Measurements from ENCODE around the gene YY1AP1. TPM values are rescaled to one million over a fixed set of nuclear protein-coding genes. Genes with fewer than 3 reads are reported as not detected.

The YY1AP1 gene
- total RNA-seq, 1 experiment from 2014 or later = 40.3 TPM

DNA sequence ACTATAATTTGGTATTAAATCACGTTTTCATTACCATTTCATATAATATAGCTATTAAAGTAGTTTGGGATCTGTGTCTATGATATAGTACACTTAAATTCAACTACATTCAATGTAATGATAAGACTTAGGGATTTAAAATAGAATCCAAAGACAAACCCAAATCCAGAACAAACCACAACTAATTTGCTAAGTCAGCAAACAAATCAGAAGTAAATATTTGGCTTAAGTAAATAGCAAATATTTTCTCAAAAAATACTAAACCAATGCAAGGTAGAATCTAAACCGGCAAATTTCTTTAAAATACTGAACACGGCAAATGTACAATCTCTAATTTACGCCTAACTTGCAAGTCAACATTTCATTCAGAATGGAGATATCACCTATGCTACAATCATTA is 16.8 kb downstream of the YY1AP1 start:
- H4K20me1 ChIP-seq (ENCODE audit: insufficient read depth) = no peaks in the 10 kb centered on the region
- no peak overlapping the region for H3K4me2 ChIP-seq (ENCODE audit: low read length)
- peaks cover 38 to 64% of the 10 kb centered on the region in 2 experiments; a peak in 3 of 4 replicates for H3K36me3 ChIP-seq (ENCODE audit: control insufficient read depth in 1 of 2, insufficient read depth in 2 of 2, low read length in 2 of 2)
- no peak for ATAC-seq
- no peak overlapping the region for H2AFZ ChIP-seq (ENCODE audit: low read depth, low read length, poor library complexity, severe bottlenecking)
- H3K27ac ChIP-seq (ENCODE audit: low read depth, low read length) = no peak overlapping the region
- no peak overlapping the region for H3K4me3 ChIP-seq (replicated peaks in 1 of 2; ENCODE audit: low read depth in 1 of 2, low read length in 2 of 2)
- CTCF ChIA-PET = no interaction called here
- RAD21 ChIA-PET (ENCODE audit: low non-redundant PET in 1 of 2, low total read pairs in 2 of 2, uncharacterized antibody in 2 of 2, unreplicated experiment in 2 of 2) = no interaction called here
- no peaks in the 10 kb centered on the region for H3K27me3 ChIP-seq (ENCODE audit: insufficient read depth, low read length)
- H3K4me1 ChIP-seq (ENCODE audit: control insufficient read depth in 1 of 2, insufficient read depth in 2 of 2, low read length in 2 of 2) = no peaks in the 10 kb centered on the region
- no peaks in the 10 kb centered on the region for H3K9me2 ChIP-seq (ENCODE audit: insufficient read depth)
- no TSS peak for BruUV-seq (replicated peaks)
- no peaks in the 10 kb centered on the region for H3K9me3 ChIP-seq (ENCODE audit: control insufficient read depth in 1 of 2, insufficient read depth in 1 of 2, low read depth in 1 of 2, low read length in 2 of 2)
- intact Hi-C loops (cut with micrococcal nuclease) = no loop called here
- H3K9ac ChIP-seq (ENCODE audit: low read length) = no peak overlapping the region
- no peak for DNase-seq (ENCODE audit: low read depth, low spot score)
- TF ChIP-seq SP1 (IDR thresholded peaks at IDR 0.05; ENCODE audit: low read depth) = no peak
- TF ChIP-seq, protein P1, sequence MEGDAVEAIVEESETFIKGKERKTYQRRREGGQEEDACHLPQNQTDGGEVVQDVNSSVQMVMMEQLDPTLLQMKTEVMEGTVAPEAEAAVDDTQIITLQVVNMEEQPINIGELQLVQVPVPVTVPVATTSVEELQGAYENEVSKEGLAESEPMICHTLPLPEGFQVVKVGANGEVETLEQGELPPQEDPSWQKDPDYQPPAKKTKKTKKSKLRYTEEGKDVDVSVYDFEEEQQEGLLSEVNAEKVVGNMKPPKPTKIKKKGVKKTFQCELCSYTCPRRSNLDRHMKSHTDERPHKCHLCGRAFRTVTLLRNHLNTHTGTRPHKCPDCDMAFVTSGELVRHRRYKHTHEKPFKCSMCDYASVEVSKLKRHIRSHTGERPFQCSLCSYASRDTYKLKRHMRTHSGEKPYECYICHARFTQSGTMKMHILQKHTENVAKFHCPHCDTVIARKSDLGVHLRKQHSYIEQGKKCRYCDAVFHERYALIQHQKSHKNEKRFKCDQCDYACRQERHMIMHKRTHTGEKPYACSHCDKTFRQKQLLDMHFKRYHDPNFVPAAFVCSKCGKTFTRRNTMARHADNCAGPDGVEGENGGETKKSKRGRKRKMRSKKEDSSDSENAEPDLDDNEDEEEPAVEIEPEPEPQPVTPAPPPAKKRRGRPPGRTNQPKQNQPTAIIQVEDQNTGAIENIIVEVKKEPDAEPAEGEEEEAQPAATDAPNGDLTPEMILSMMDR (IDR thresholded peaks at IDR 0.05 in 2 of 3, conservative IDR thresholded peaks at IDR 0.05 in 1 of 3; ENCODE audit: borderline replicate concordance in 1 of 3, insufficient read depth in 1 of 3, low read depth in 2 of 3, low read length in 2 of 3) = no peak
- no peak for TF ChIP-seq SRF (IDR thresholded peaks at IDR 0.05; ENCODE audit: low read depth)
- POLR2A ChIA-PET = no interaction called here
- H3K79me2 ChIP-seq (ENCODE audit: insufficient read depth, low read length) = peaks cover 9% of the 10 kb centered on the region; the same call in 1 of the 2 replicates

DNA sequence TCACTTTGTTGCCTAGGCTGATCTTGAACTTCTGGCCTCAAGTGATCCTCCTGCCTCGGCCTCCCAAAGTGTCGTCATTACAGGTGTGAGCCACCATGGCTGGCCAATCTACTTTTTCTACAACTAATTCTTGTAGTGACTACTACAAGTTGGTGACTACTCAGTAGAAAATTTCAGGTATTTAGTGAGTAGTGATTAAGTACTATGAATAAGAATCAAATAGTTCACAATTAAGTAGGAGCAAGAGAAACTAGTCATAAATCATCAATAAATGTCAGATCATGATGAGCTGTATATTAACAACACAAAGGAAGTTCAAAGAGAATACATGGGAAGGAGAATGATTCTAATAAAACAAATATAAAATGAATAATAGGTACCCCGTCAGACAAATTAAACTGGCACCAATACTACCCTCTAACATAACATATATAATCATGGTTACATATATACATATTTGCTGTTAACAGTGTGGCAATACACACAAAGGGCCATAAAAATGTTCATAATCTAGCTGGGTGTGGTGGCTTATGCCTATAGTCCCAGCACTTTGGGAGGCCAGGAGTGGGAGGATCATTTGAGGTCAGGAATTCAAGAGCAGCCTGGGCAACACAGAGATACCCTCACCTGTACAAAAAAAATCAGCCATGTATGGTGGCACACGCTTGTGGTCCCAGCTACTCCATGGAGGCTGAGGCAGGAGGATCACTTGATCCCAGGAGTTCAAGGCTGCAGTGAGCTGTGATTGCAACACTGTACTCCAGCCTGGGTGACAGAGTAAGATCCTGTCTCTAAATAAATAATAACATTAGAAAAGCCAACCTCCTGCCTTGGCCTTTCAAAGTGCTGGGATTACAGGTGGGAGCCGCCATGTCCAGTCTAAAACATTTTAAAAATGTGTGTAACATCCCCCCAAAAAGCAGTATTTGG is 19.1 kb downstream of the YY1AP1 start:
- Histone ChIP-seq H3K9me3 (ENCODE audit: control insufficient read depth in 1 of 2, insufficient read depth in 1 of 2, low read depth in 1 of 2, low read length in 2 of 2) (no peaks in the 10 kb centered on the region), H3K4me1 (ENCODE audit: control insufficient read depth in 1 of 2, insufficient read depth in 2 of 2, low read length in 2 of 2) (no peaks in the 10 kb centered on the region), H2AFZ (ENCODE audit: low read depth, low read length, poor library complexity, severe bottlenecking) (no peak overlapping the region), H3K79me2 (ENCODE audit: insufficient read depth, low read length) (peaks cover 3% of the 10 kb centered on the region; the same call in 1 of the 2 replicates), H3K36me3 (ENCODE audit: control insufficient read depth in 1 of 2, insufficient read depth in 2 of 2, low read length in 2 of 2) (peaks cover 38 to 58% of the 10 kb centered on the region in 2 experiments; a peak in 3 of 4 replicates), H3K9me2 (ENCODE audit: insufficient read depth) (no peaks in the 10 kb centered on the region), H3K4me3 (replicated peaks in 1 of 2; ENCODE audit: low read depth in 1 of 2, low read length in 2 of 2) (no peak overlapping the region), H3K27me3 (ENCODE audit: insufficient read depth, low read length) (no peaks in the 10 kb centered on the region), H3K9ac (ENCODE audit: low read length) (no peak overlapping the region), H3K4me2 (ENCODE audit: low read length) (no peak overlapping the region), H3K27ac (ENCODE audit: low read depth, low read length) (no peak overlapping the region), H4K20me1 (ENCODE audit: insufficient read depth) (no peaks in the 10 kb centered on the region)
- ATAC-seq (no peak), DNase-seq (ENCODE audit: low read depth, low spot score) (no peak)
- BruUV-seq (replicated peaks) = no TSS peak
- ChIA-PET RAD21 (ENCODE audit: low non-redundant PET in 1 of 2, low total read pairs in 2 of 2, uncharacterized antibody in 2 of 2, unreplicated experiment in 2 of 2) (no interaction called here), CTCF (no interaction called here), POLR2A (no interaction called here)
- TF ChIP-seq ZBTB33 (IDR thresholded peaks at IDR 0.05; ENCODE audit: extremely low read depth, insufficient replicate concordance, low read length) (no peak), EGR1 (IDR thresholded peaks at IDR 0.05; ENCODE audit: low read depth) (no peak), RAD21 (IDR thresholded peaks at IDR 0.05; ENCODE audit: low read depth) (no peak), POLR2AphosphoS5 (IDR thresholded peaks at IDR 0.05; ENCODE audit: low read depth, low read length) (no peak), EZH2 (IDR thresholded peaks at IDR 0.05) (no peak), SIN3A (IDR thresholded peaks at IDR 0.05; ENCODE audit: low read depth) (no peak), YY1 (IDR thresholded peaks at IDR 0.05; ENCODE audit: extremely low read depth, insufficient replicate concordance, low read depth, low read length) (no peak), FOSL1 (IDR thresholded peaks at IDR 0.05; ENCODE audit: low read depth) (no peak)
- intact Hi-C loops (cut with micrococcal nuclease) = no loop called here
